Immature natural killer cell (primary cell): ENCODE results near the gene SHC1. TPM values are rescaled to one million over a fixed set of nuclear protein-coding genes. Genes with fewer than 3 reads are reported as not detected.

ENCODE experiments used
- DNase-seq, 3 donors: peaks; one replicate each; pipeline ENCODE4 v3.0.0; 2022; ENCODE audit warnings: mixed read lengths in 1 of 3
- H3K27ac Mint-ChIP-seq, 6 donors: one replicate each; pipeline ENCODE4 v1.8.0; 2020; ENCODE audit warnings: mixed read lengths in 6 of 6, mild to moderate bottlenecking in 5 of 6, inconsistent platforms in 4 of 6, moderate library complexity in 3 of 6
- H3K27me3 Mint-ChIP-seq, 3 donors: one replicate each; pipeline ENCODE4 v1.8.0; 2020 to 2021; ENCODE audit warnings: low read depth in 3 of 3, mild to moderate bottlenecking in 3 of 3, mixed read lengths in 3 of 3, moderate library complexity in 3 of 3, inconsistent platforms in 1 of 3
- H3K36me3 Mint-ChIP-seq, 3 donors: one replicate each; pipeline ENCODE4 v1.8.0; 2020; ENCODE audit warnings: mixed read lengths in 3 of 3, inconsistent platforms in 2 of 3, mild to moderate bottlenecking in 2 of 3
- H3K4me1 Mint-ChIP-seq, 2 donors: one replicate each; pipeline ENCODE4 v1.8.0; 2020; ENCODE audit warnings: inconsistent platforms in 2 of 2, mild to moderate bottlenecking in 2 of 2, mixed read lengths in 2 of 2, moderate library complexity in 1 of 2
- H3K4me3 Mint-ChIP-seq, 5 donors: one replicate each; pipeline ENCODE4 v1.8.0; 2020; ENCODE audit warnings: mild to moderate bottlenecking in 5 of 5, mixed read lengths in 5 of 5, inconsistent platforms in 3 of 5, moderate library complexity in 3 of 5
- H3K9me3 Mint-ChIP-seq, 6 donors: one replicate each; pipeline ENCODE4 v1.8.0; 2020; ENCODE audit warnings: mild to moderate bottlenecking in 6 of 6, mixed read lengths in 6 of 6, inconsistent platforms in 4 of 6, moderate library complexity in 3 of 6
- polyA plus RNA-seq, 3 donors: library from polyadenylated mRNA; unstranded; fragments of 300-500 nt; fragmentation: Illumina TruSeq; gene quantifications; one replicate each; pipeline ENCODE4 v1.2.3, GENCODE V29; 2021

The SHC1 gene
- polyA plus RNA-seq, 3 donors from 2014 or later: 32.3 to 49.4 (median 42.5) TPM

- peaks cover 0 to 4% (median 0%) of the 10 kb centered on the region in 3 donors for H3K36me3 Mint-ChIP-seq
- peak overlapping the region in 3 of 5 donors; percentile 3 to 46 (median 20) for H3K4me3 Mint-ChIP-seq
- no peak for DNase-seq
- peaks cover 61 to 62% of the 10 kb centered on the region in 2 donors for H3K4me1 Mint-ChIP-seq
- H3K27ac Mint-ChIP-seq: peak overlapping the region; percentile 35 to 87 (median 82)
- peaks cover 0 to 4% (median 0%) of the 10 kb centered on the region in 3 donors for H3K27me3 Mint-ChIP-seq
- peaks cover 0 to 1% (median 0%) of the 10 kb centered on the region in 6 donors for H3K9me3 Mint-ChIP-seq
These were observed 42.4 kb upstream of the SHC1 start for GRCh38 chr1:155012776-155013602.

GRCh38 chr1:155012026-155012546 lies 41.5 kb upstream of the SHC1 start:
- Mint-ChIP-seq H3K27ac (peak overlapping the region in 5 of 6 donors; percentile 35 to 86 (median 45)), H3K4me3 (peak overlapping the region in 2 of 5 donors; percentile 12 to 29), H3K27me3 (peaks cover 0 to 4% (median 0%) of the 10 kb centered on the region in 3 donors), H3K9me3 (peaks cover 0 to 1% (median 0%) of the 10 kb centered on the region in 6 donors), H3K4me1 (peaks cover 56 to 57% of the 10 kb centered on the region in 2 donors), H3K36me3 (peaks cover 0 to 4% (median 0%) of the 10 kb centered on the region in 3 donors)
- no peak for DNase-seq

- Mint-ChIP-seq H3K27ac (peak overlapping the region in 2 of 6 donors; percentile 26 to 32), H3K9me3 (peaks cover 0 to 1% (median 0%) of the 10 kb centered on the region in 6 donors), H3K27me3 (peaks cover 0 to 4% (median 0%) of the 10 kb centered on the region in 3 donors), H3K4me3 (peak overlapping the region in 2 of 5 donors; percentile 29 to 36), H3K36me3 (peaks cover 0 to 4% (median 0%) of the 10 kb centered on the region in 3 donors), H3K4me1 (peaks cover 60 to 63% of the 10 kb centered on the region in 2 donors)
- DNase-seq: no peak
These were observed 41.0 kb upstream of the SHC1 start for GRCh38 chr1:155011437-155012025.

DNA sequence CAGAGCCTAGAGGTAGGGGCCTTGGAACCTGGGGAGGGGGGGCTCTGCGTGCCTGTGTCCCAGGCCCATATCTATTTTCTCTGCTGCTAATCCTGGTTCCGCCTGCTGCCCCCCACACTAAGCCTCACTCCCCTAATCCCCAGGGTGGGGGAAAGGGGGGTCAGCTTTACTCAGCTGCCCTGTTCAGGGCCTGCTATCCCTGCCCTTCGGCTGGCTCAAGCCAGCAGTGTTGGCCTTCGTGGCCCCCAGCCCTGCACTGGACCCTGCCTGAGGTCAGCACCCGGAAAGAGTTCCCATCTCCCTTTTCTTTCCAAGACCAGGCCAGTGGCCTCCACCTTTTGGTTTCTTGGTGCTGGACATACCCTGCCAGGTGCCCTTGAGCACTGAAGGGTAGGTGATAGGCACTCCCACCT lies 40.5 kb upstream of the SHC1 start:
- peaks cover 0 to 3% (median 0%) of the 10 kb centered on the region in 3 donors for H3K36me3 Mint-ChIP-seq
- H3K27ac Mint-ChIP-seq: peak overlapping the region in 3 of 6 donors; percentile 26 to 51 (median 32)
- DNase-seq: no peak
- peaks cover 0 to 1% (median 0%) of the 10 kb centered on the region in 6 donors for H3K9me3 Mint-ChIP-seq
- H3K27me3 Mint-ChIP-seq: peaks cover 0 to 1% (median 0%) of the 10 kb centered on the region in 3 donors
- H3K4me1 Mint-ChIP-seq: peaks cover 60 to 66% of the 10 kb centered on the region in 2 donors
- peak overlapping the region in 3 of 5 donors; percentile 3 to 36 (median 18) for H3K4me3 Mint-ChIP-seq

DNA sequence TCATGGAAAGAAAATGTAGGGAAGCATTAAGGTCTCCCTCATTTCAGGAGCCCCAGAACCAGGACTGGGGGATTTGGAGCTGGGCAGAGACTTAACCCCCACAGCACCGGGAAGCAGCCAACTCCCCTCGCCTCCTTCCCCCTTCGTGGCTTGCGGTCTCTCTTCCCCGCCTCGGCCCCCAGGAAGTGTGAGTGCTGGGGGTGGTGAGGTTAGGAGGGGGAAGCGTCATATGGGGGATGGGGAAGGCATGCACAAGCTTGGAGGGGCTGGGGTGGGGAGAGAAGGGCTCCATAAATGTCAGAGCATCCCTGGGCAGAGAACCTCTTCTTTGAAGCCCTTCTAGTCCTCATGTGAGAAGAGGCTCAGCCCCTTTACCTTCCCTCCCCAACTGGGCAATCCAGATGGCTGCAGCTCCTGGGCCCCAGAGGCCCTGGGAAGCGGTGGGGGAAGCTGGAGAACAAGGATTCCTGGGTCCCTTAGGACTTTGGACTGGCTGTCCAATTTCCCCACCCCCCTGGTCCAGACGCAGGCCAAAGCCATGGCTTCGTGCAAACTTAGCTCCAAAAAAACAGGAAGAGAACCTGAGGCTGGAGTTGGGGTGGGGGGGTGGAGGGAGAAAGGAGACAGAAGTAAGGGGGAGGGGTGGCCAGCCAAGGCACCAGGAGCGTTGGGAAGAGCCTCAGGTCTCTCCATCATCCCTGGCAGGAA lies 39.8 kb upstream of the SHC1 start:
- peaks cover 0 to 1% (median 0%) of the 10 kb centered on the region in 3 donors for H3K27me3 Mint-ChIP-seq
- DNase-seq: no peak

GRCh38 chr1:155009742-155010141 lies 39.2 kb upstream of the SHC1 start:
- H3K27me3 Mint-ChIP-seq: peaks cover 0 to 1% (median 0%) of the 10 kb centered on the region in 3 donors
- H3K4me3 Mint-ChIP-seq: peak overlapping the region; percentile 43 to 52 (median 50)
- peaks cover 68 to 70% of the 10 kb centered on the region in 2 donors for H3K4me1 Mint-ChIP-seq
- H3K36me3 Mint-ChIP-seq: no peaks in the 10 kb centered on the region
- H3K27ac Mint-ChIP-seq: peak overlapping the region in 5 of 6 donors; percentile 13 to 93 (median 60)
- no peak for DNase-seq
- peaks cover 0 to 1% (median 0%) of the 10 kb centered on the region in 6 donors for H3K9me3 Mint-ChIP-seq

More for the DNA sequence above, 39.8 kb upstream of the SHC1 start:
- H3K9me3 Mint-ChIP-seq: peaks cover 0 to 1% (median 0%) of the 10 kb centered on the region in 6 donors
- peak overlapping the region; percentile 43 to 53 (median 51) for H3K4me3 Mint-ChIP-seq
- H3K36me3 Mint-ChIP-seq: no peaks in the 10 kb centered on the region
- H3K4me1 Mint-ChIP-seq: peaks cover 64 to 67% of the 10 kb centered on the region in 2 donors
- H3K27ac Mint-ChIP-seq: peak overlapping the region in 4 of 6 donors; percentile 16 to 93 (median 72)

GRCh38 chr1:155009221-155009711 lies 38.7 kb upstream of the SHC1 start:
- H3K27ac Mint-ChIP-seq: peak overlapping the region in 3 of 6 donors; percentile 16 to 93 (median 60)
- peaks cover 72 to 74% of the 10 kb centered on the region in 2 donors for H3K4me1 Mint-ChIP-seq
- H3K4me3 Mint-ChIP-seq: peak overlapping the region in 2 of 5 donors; percentile 35 to 51
- peaks cover 0 to 1% (median 0%) of the 10 kb centered on the region in 6 donors for H3K9me3 Mint-ChIP-seq
- no peaks in the 10 kb centered on the region for H3K36me3 Mint-ChIP-seq
- peaks cover 0 to 1% (median 1%) of the 10 kb centered on the region in 3 donors for H3K27me3 Mint-ChIP-seq
- DNase-seq: no peak

- Mint-ChIP-seq H3K27ac (peak overlapping the region in 1 of 6 donors; percentile 38), H3K4me3 (no peak overlapping the region)
These were observed 37.7 kb upstream of the SHC1 start for GRCh38 chr1:155008015-155008941.

DNA sequence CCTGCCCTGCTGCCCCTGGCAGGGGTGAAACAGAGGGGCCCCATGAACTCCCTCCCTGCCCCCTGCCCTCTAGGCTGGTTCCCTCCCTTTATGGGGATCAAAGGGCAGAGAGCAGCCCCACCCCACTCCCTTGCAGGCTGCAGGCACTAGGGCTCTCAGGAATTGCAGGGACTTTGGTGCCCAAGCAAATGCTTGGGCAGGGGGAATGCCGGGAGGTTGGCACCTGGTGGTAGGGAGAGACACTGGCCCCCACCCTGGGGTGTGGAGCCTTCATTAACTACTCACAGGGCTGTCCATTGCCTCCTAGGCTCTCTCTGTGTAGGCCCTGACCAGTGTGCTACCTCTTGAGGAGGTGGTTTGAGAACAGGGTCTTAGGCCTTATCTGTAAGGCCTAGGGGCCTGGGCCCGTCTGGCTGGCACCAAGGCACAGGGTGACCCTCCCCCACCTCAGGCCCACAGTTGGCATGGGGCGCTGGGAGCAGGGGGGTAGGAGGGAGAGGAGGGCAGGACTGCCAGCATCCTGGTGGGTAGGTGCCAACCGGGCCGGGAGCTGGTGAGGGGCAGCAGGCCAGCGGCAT lies 36.8 kb upstream of the SHC1 start:
- Mint-ChIP-seq H3K36me3 (no peaks in the 10 kb centered on the region), H3K9me3 (peaks cover 0 to 1% (median 0%) of the 10 kb centered on the region in 6 donors), H3K27me3 (peaks cover 0 to 2% (median 1%) of the 10 kb centered on the region in 3 donors), H3K27ac (no peak overlapping the region), H3K4me3 (no peak overlapping the region), H3K4me1 (peaks cover 62 to 65% of the 10 kb centered on the region in 2 donors)
- no peak for DNase-seq

More at GRCh38 chr1:155008015-155008941, 37.7 kb upstream of the SHC1 start:
- Mint-ChIP-seq H3K9me3 (peaks cover 0 to 1% (median 0%) of the 10 kb centered on the region in 6 donors), H3K36me3 (no peaks in the 10 kb centered on the region), H3K4me1 (peaks cover 70 to 74% of the 10 kb centered on the region in 2 donors), H3K27me3 (peaks cover 0 to 2% (median 1%) of the 10 kb centered on the region in 3 donors)
- DNase-seq: no peak

GRCh38 chr1:155006601-155007101 lies 36.1 kb upstream of the SHC1 start:
- Mint-ChIP-seq H3K9me3 (peaks cover 0 to 1% (median 0%) of the 10 kb centered on the region in 6 donors), H3K36me3 (no peaks in the 10 kb centered on the region), H3K27ac (peak overlapping the region; percentile 61 to 91 (median 80)), H3K4me3 (peak overlapping the region in 4 of 5 donors; percentile 7 to 63 (median 27)), H3K27me3 (peaks cover 0 to 3% (median 2%) of the 10 kb centered on the region in 3 donors), H3K4me1 (peaks cover 58 to 60% of the 10 kb centered on the region in 2 donors)
- DNase-seq: no peak
